GM13976 (cell line): Measurements from ENCODE around the gene CYB5R2.
"Not testable (repeated sequence)": the region's sequence is repeated elsewhere in the genome, so short reads cannot be mapped to it uniquely, and the experiment has no call there.

Experiments used
- DNase-seq: peaks from one replicate; pipeline ENCODE4 v3.0.0; 2012; ENCODE audit warnings: low spot score
- CTCF ChIP-seq: IDR thresholded peaks from 2 replicates; pipeline ENCODE4 v1.5.1; 2012; ENCODE audit warnings: borderline replicate concordance, mild to moderate bottlenecking; ENCODE audit not compliant: insufficient read depth; ENCODE audit errors: extremely low read depth, missing control alignments, control extremely low read depth
- in situ Hi-C: fragments of 300-500 bp; cut with MboI; formaldehyde crosslinking; loops from one replicate; pipeline ENCODE4 v1.12.0; 2022; ENCODE audit warnings: low sequenced_read_pairs, mixed read lengths, inconsistent platforms; ENCODE audit not compliant: unreplicated experiment

CYB5R2 gene

GRCh38 chr11:7665473-7666291, 7.6 kb downstream of the CYB5R2 start:
- in situ Hi-C loops, result no loop called here
- TF ChIP-seq CTCF, result peak; percentile 91
- DNase-seq, result peak; percentile 91

- no peak for TF ChIP-seq CTCF
- no peak for DNase-seq
Observed at GRCh38 chr11:7664867-7665266, 8.4 kb downstream of the CYB5R2 start.

GRCh38 chr11:7663531-7663930, 9.8 kb downstream of the CYB5R2 start:
- in situ Hi-C loops, DNase-seq: not testable (repeated sequence)

More at GRCh38 chr11:7664867-7665266, 8.4 kb downstream of the CYB5R2 start:
- in situ Hi-C loops, result no loop called here

- peak; percentile 37 for DNase-seq
- in situ Hi-C loops, result no loop called here
- peak; percentile 42 for TF ChIP-seq CTCF
Observed at GRCh38 chr11:7657306-7658025, 15.8 kb downstream of the CYB5R2 start.

GRCh38 chr11:7656704-7657103, 16.6 kb downstream of the CYB5R2 start:
- in situ Hi-C loops, result no loop called here
- DNase-seq, result no peak
- TF ChIP-seq CTCF, result no peak

GRCh38 chr11:7655253-7656217, 17.8 kb downstream of the CYB5R2 start:
- DNase-seq, result no peak
- no peak for TF ChIP-seq CTCF
- in situ Hi-C loops, result no loop called here

- in situ Hi-C loops, result no loop called here
- no peak for TF ChIP-seq CTCF
- DNase-seq, result no peak
Observed at GRCh38 chr11:7654195-7654705, 19.1 kb downstream of the CYB5R2 start.
